ENCODE measurements around the gene SMARCD1.

DNA sequence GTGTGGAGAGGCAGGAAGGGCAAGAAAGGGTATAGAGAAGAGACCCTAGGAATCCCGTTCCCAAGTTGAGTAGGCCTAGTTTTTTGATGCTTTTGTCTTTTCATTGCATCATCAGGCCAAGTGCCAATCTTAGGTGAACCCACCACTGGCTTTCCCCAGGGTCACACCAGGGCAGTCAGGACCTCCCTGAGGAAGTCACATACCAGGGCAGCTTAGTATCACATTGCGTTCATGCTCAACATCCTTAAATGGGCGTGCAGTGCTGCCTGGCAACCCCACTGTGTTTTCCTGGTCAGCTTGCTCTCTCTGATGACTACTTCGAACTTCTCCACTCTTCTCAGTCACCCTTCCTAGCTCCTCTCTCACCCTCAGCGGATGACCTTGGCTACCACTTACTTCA lies 18.7 kb upstream of the SMARCD1 start:
- no peak for TF ChIP-seq YY1 (IDR thresholded peaks at IDR 0.05; ENCODE audit: insufficient read depth, insufficient read length)
- TF ChIP-seq ZNF274 (IDR thresholded peaks at IDR 0.05; ENCODE audit: low read depth, low read length), result no peak
